Erythroblast (primary cell): ENCODE results near the gene HDGFL3.

ENCODE experiments used
- GATA1 ChIP-seq: IDR thresholded peaks from 2 replicates; pipeline ENCODE4 v1.6.1; 2011; ENCODE audit warnings: low read depth, mild to moderate bottlenecking, control low read depth, low read length, moderate library complexity
- POLR2A ChIP-seq: IDR thresholded peaks from 2 replicates; pipeline ENCODE4 v1.6.1; 2011; ENCODE audit warnings: mild to moderate bottlenecking, low read length

DNA sequence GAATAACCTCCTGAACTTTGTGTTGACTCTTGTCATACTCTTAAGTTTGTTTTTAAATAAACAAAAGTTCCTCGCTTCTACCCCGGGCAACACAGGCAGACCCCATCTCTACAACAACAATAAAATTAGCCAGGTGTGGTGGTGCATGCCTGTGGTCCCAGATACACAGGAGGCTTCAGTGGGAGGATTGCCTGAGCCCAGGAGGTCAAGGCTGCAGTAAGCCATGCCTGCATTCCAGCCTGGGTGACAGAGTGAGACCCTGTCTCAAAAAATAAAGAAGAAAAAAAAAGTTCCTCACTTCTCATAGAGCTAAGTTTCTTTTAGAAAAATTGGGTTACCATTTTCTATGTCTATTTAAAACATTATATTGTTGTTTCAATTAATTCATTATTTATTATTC, 29.2 kb downstream of the HDGFL3 start:
- no peak for TF ChIP-seq POLR2A
- no peak for TF ChIP-seq GATA1
